ENCODE measurements around the gene PTCD1.
"Not testable (repeated sequence)": the region's sequence is repeated elsewhere in the genome, so short reads cannot be mapped to it uniquely, and the experiment has no call there.

Gene PTCD1

GRCh38 chr7:99385564-99385963 is 53.0 kb downstream of the PTCD1 start:
- DNase-seq: no peak

DNA sequence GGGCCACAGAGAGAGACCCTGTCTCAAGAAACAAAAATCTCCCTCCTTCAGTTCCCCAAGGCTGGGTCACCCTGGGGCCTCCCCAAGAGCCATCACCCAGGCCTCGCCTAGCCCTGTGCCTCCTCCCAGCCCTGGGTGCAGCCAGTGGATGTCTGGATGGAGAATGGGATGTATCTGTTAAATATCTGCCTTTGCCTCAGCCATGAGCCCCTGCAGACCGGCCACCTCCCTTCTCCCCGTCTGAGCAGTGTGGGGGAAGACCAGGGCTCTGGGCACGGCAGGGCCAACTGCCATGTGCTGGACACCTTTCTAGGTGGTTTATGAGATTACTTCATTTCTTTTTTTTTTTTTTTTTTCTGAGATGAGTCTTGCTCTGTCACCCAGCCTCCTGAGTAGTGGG is 54.1 kb downstream of the PTCD1 start:
- no peak for DNase-seq

DNA sequence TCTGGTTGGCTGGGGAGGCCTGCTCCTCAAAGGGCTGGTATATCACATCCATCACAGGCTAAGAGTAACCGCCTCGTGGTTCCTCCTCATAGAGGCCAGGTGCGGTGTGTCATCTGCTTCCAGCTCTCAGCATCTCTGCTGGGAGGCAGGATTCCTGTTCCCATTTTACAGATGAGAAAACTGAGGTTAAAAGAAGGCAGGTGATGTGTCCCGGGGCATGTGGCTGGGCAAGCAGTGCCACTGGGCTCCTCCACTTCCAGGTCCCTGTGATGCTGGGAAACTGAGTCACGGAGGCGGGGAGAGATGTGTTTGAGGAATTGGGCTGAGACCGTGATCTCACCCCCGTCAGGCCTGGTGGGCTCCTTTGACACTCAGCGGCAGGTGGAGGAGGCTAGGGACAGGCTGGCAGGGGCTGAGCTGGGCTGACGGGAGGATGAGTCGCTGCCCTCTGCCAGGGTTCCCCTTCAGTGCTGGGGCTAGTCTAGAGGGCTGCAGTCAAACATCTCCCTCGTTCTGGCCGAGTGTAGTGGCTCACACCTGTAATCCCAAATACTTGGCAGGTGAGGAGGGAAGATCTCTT is 54.7 kb downstream of the PTCD1 start:
- DNase-seq: no peak

- DNase-seq: no peak
Observed at GRCh38 chr7:99383203-99383602, 55.4 kb downstream of the PTCD1 start.

GRCh38 chr7:99381664-99382075 is 56.9 kb downstream of the PTCD1 start:
- no peak for DNase-seq

- peak; percentile 92 for DNase-seq
Observed at GRCh38 chr7:99380823-99381663, 57.6 kb downstream of the PTCD1 start.

DNA sequence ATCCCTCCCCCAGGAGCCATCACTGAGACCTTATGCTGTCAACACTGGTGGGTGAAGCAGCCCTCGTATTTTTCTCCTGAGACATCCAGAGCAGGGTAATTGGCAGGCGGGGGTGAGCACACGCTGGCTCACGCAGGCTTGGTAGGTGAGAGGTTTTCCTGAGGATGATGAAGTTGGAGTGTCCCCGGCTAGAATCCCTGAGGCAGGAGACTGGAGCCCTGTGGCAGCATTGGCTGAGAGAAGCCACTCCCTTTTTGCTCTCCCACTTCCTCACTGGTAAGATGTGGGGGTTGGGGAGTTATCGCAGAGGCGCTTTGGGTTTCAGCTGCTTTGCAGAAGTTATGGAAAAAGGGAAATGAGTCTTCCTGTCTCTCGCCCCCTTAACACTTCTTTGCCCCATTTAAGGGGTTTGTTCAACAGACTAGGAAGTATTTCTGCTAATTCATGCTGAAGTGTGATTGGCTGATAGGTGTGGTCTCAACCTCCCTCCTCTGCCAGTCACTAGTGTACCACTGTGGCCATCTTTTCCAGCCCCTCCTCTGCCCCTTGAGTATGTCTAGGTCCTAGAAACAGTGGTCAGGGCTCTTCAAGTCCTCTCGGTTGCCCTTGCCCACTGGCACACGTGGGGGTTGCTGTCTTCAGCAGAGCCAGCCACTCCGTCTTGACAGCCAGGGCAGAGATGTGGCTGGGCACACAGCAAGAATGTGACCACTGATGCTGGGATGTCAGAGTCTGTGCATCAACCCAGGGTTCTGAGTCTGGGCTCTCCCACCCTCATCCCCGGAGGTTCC is 58.4 kb downstream of the PTCD1 start:
- peak; percentile 72 for DNase-seq

DNA sequence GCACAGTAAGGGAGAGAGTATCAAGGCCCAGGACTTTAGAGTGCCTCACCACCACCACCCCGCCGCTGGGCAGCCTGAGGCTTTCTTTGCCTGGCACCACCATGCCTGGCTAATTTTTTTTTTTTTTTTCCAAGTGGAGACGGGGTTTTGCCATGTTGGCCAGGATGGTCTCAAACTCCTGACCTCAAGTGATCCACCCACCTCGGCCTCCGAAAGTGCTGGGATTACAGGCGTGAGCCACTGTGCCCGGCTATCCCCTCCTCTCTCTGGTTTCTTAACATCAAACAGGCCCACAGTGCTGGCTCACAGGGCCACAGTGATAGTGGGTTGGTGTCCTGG is 58.9 kb downstream of the PTCD1 start:
- not testable (repeated sequence) for DNase-seq

GRCh38 chr7:99379043-99379577 is 59.5 kb downstream of the PTCD1 start:
- DNase-seq: peak; percentile 64

DNA sequence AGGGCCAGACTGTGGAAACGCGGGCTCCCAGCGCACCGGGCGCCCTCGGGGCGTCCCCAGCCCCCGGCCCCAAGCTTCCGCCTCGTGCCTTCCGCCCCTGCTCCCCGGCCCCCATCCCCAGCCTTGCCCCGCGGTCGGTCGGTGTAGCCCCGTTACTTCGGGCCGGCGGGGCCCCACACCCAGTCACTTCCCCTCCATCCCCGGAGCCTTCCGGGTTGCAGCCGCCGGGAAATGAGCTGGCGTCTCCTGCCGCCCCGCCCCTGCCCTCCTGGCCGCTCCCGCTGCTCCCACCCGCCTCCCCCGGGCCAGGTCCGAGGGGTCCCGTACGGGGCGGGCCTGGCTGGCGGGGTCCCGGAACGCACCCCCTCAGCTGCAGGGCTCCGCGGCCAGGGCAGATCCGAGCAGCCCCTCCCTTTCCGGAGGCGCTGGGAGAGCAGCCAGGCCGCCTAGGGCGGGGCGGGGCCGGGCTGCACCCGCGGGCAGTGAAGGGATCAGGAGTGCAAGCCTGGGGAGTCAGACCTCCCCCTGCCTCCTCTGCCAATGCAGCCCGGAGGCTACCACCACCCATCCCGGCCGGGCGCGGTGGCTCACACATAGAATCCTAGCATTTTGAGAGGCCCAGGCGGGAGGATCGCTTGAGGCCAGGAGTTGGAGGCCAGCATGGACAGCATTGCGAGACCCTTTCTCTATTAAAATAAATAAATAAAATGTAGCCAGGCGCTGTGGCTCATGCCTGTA is 63.4 kb downstream of the PTCD1 start:
- DNase-seq: peak; percentile 64

DNA sequence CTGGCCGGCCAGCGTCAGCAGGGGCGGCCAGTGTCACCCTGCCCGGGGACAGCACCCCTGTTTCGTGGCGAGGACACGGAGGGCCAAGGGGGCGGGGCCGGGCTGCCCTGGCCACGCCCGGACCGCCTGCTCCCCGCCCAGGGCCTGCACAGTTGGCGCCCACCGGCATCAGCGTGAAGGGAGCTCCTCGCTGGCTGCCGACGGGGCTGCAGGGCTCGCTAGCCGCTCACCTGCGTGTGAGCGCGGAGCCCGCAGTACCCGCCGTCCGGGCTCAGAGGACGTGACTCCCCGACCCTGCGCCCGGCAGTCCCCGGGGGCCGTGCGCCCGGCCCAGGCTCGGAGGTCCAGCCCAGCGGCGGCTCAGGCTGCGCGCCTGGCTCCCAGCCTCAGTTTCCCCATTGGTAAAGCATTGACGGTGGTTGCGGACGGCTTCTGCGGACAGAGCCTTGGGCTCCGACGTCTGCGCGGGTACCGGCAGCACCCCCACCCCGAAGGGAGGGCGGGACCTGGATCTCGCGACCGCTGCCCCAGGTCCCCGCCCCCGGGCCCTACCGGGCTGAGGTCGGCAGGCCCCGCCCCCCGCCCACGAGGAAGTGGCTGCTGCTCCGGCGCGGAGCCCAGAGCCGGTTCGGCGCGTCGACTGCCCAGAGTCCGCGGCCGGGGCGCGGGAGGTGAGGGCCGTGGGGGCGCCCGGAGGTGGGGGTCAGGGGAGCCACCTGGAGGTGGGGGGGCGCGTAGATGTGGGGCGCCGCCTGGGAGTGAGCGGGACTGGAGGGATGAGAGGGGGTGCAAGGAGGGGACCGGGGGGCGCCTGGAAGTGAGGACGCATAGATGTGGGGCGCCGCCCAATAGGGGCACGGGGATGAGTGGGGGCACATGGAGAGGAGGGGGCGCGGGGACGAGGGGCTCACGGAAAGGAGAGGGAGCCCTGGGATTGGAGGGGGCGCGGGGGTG is 64.2 kb downstream of the PTCD1 start, which contains the start of gene ARPC1B:
ARPC1B (plus strand) TSS at position 620 of the 954 bp plus-strand sequence. CDS start 10,985 bp downstream, outside the sequence.
- DNase-seq: peak; percentile 88

- DNase-seq: no peak
Observed at GRCh38 chr7:99373091-99374066, 65.2 kb downstream of the PTCD1 start.

DNA sequence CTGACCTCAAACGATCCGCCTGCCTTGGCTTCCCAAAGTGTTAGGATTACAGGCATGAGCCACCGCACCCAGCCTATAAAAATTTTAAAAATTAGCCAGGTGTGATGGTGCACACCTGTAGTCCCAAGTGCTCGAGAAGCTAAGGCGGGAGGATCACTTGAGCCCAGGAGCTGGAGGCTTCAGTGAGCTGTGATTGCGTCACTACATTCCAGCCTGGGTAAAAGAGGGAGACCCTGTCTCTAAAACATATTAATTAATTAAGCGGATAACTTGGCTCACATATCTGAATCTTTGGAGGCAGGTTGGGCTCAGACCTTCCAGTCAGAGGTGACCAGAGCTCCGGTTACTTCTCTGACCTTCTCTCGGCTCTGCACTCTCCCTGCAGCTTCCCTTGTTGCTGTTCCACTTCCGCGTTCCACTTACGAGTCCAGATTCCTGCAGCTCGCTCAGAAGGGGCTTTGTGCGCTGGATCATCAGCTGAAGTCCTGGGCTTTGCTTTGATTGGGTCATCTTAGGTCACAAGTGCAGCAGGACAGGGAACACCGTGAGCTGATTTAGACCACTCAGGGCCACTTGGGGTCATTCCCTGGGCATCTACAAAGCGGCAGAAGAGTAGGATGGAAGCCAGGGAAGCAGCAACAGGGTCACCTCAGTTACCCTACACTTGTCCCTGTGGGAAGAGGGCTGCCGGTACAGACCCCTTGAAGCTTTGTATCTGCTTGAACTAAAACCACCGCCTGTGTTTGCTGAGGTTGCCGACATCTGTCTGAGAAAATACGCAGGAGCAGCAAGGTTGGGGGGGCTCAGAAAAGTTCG is 66.1 kb downstream of the PTCD1 start:
- no peak for DNase-seq

DNA sequence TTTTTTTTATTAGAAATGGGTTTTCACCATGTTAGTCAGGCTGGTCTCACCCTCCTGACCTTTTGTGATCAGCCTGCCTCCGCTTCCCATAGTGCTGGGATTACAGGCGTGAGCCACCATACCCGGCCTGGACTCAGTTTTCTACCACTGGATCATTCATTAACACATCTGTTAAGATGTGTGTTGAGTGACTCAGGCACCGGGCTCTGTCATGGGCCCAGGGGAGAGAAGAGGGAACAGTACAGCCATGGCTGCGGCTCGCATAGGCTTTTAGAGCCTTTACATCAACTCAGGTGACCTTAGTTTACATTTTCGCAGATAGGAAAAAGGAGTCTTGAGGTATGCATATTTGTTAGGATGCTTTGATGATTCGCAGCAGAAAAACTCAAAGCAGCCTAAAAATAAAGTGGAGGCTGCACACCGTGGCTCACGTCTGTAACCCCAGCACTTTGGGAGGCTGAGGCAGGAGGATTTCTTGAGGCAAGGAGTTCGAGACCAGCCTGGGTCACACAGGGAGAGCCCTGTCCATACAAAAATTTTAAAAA is 67.2 kb downstream of the PTCD1 start:
- DNase-seq: no peak

DNA sequence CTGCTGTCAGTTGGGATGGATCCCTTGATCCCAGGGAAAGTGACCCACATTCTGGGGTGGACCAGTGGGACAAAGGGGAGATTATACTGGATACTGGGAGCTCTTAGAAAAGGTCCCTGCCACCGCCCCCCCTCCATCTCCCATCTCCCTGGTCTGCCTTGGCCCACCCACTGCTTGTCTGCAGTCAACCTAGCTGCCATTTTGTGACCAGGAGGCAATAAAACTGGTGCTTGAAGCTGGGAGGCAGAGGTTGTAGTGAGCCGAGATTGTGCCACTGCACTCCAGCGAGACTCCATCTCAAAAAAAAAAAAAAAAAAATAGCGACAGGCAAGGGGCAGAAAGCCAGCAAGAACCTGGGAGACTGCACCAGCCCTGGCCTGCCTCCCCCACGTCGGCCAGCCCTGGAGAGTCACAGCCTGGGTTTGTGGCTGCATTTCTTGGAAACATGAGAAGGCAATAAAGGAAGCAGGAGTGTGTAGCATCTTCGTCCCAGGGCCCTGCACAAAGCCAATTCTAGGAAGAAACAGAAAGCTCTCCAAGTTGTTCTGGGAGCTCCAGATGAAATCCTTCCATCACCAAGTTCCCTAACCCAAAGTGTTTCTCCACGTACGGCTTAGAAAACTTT is 68.7 kb downstream of the PTCD1 start:
- DNase-seq: no peak

DNA sequence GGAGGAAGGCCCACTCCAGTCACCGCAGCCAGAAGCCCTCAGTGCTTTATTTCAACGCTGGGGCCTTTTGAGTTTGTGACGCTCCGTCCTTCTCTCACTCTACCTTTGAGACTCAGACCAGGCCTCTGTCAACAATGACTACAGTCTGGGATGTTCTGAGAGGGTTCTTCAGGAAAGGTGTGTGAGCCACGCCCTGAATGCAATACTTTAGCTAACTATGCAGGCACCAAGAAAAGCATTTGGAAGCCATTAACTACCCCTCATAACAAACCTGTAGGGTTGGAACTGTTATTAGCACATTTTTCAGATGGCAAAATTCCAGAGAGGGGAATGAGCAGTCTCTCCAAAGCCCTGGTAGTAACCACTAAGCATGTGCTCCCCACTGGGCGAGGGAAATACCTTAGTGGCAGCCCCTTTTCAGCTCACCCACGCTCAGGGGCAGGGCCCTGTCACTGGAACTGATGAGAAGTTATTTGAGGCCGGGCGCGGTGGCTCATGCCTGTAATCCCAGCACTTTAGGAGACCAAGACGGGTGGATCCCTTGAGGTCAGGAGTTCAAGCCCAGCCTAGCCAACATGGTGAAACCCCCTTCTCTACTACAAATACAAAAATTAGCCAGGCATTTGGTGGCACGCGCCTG is 69.7 kb downstream of the PTCD1 start:
- DNase-seq: no peak
